GM19043 (cell line): ENCODE results near the gene IFITM1.
"Not testable (repeated sequence)": the region's sequence is repeated elsewhere in the genome, so short reads cannot be mapped to it uniquely, and the experiment has no call there.

Source experiments
- ATAC-seq: cut with Tn5 transposase; IDR thresholded peaks from one replicate; pipeline ENCODE4 v1.9.1; 2021; ENCODE audit warnings: low read depth; ENCODE audit not compliant: unreplicated experiment

IFITM1 gene

GRCh38 chr11:360326-361280, 46.8 kb downstream of the IFITM1 start:
- no peak for ATAC-seq

- no peak for ATAC-seq
Observed at GRCh38 chr11:362642-363442, 49.0 kb downstream of the IFITM1 start.

GRCh38 chr11:363443-363805, 49.6 kb downstream of the IFITM1 start:
- not testable (repeated sequence) for ATAC-seq

GRCh38 chr11:363948-364761, 50.3 kb downstream of the IFITM1 start:
- no peak for ATAC-seq
